GM23338 (cell line): ENCODE results near the gene ROR1.

Source experiments
- CREB1 ChIP-seq: fragments of 250-450 bp; sonication (Bioruptor Pico); IDR thresholded peaks from 2 replicates; pipeline ENCODE4 v1.5.0; 2020; ENCODE audit warnings: low read depth, mild to moderate bottlenecking, moderate library complexity
- EZH2 ChIP-seq: fragments of 200-600 bp; sonication (generic); IDR thresholded peaks from one replicate; pipeline ENCODE4 v1.8.0; 2017; ENCODE audit warnings: antibody characterized with exemption, mild to moderate bottlenecking, low read depth; ENCODE audit not compliant: unreplicated experiment
- EZH2phosphoT487 ChIP-seq: fragments of 200-600 bp; sonication (generic); IDR thresholded peaks from one replicate; pipeline ENCODE4 v1.8.1; 2018; ENCODE audit warnings: antibody characterized with exemption; ENCODE audit not compliant: unreplicated experiment
- ZNF114 ChIP-seq: fragments of 250-450 bp; sonication (Bioruptor Pico); IDR thresholded peaks from 2 replicates; pipeline ENCODE4 v1.5.0; 2020; ENCODE audit warnings: mild to moderate bottlenecking, moderate library complexity
- ZNF331 ChIP-seq: fragments of 250-450 bp; sonication (Bioruptor Pico); IDR thresholded peaks from 2 replicates; pipeline ENCODE4 v1.5.0; 2020; ENCODE audit warnings: low read depth, mild to moderate bottlenecking, moderate library complexity
- TF ChIP-seq, protein P1 (sequence below): IDR thresholded peaks from one replicate; pipeline ENCODE4 v1.6.1; 2018; ENCODE audit warnings: antibody characterized with exemption; ENCODE audit not compliant: unreplicated experiment
- TF ChIP-seq, protein P2 (sequence below), 2 experiments: fragments of 200-600 bp in 1 of 2; sonication (generic) in 1 of 2; conservative IDR thresholded peaks; 2 replicates each; pipeline versions ENCODE4 v1.5.1 to v1.6.1; 2016 to 2017; ENCODE audit warnings: antibody characterized with exemption in 2 of 2, low read depth in 2 of 2, mild to moderate bottlenecking in 2 of 2, moderate library complexity in 1 of 2
- TF ChIP-seq, protein P3 (sequence below): fragments of 250-450 bp; sonication (Bioruptor Pico); IDR thresholded peaks from 2 replicates; pipeline ENCODE4 v1.5.0; 2020; ENCODE audit warnings: mild to moderate bottlenecking, moderate library complexity

DNA sequence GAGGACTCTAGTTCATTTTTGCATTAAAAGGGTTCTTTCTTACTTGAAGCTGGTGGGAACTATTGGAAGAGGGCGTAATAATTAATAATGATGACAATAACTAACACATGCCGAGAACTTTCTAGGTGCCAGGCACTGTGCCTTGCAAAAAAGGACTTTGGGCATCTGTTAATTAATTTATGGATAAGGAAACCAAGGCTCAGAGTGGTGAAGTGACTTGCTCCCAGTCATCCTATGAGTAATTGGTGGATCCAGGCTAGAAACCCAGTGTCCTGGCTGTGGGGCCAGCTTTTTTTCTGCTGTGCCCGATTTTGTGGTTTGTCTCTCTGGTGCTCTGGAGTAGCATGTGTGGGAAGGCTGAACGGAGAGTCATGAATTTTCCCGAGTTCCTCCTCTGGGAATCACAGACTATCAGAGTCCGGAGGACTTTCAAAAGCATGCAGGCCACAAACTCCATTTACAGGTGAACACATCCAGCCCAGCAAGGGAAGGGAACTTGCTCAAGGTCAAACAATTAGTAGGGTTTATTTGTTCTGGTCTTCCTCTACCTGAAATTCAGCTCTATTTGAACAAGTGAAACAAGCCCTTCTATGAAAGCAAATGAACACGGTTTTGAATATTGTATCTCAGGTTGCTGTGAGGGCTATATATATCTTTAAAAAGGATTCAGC, 23.4 kb downstream of the ROR1 start:
- TF ChIP-seq EZH2 = no peak
- TF ChIP-seq, protein P1, sequence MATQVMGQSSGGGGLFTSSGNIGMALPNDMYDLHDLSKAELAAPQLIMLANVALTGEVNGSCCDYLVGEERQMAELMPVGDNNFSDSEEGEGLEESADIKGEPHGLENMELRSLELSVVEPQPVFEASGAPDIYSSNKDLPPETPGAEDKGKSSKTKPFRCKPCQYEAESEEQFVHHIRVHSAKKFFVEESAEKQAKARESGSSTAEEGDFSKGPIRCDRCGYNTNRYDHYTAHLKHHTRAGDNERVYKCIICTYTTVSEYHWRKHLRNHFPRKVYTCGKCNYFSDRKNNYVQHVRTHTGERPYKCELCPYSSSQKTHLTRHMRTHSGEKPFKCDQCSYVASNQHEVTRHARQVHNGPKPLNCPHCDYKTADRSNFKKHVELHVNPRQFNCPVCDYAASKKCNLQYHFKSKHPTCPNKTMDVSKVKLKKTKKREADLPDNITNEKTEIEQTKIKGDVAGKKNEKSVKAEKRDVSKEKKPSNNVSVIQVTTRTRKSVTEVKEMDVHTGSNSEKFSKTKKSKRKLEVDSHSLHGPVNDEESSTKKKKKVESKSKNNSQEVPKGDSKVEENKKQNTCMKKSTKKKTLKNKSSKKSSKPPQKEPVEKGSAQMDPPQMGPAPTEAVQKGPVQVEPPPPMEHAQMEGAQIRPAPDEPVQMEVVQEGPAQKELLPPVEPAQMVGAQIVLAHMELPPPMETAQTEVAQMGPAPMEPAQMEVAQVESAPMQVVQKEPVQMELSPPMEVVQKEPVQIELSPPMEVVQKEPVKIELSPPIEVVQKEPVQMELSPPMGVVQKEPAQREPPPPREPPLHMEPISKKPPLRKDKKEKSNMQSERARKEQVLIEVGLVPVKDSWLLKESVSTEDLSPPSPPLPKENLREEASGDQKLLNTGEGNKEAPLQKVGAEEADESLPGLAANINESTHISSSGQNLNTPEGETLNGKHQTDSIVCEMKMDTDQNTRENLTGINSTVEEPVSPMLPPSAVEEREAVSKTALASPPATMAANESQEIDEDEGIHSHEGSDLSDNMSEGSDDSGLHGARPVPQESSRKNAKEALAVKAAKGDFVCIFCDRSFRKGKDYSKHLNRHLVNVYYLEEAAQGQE = no peak
- TF ChIP-seq, protein P2, sequence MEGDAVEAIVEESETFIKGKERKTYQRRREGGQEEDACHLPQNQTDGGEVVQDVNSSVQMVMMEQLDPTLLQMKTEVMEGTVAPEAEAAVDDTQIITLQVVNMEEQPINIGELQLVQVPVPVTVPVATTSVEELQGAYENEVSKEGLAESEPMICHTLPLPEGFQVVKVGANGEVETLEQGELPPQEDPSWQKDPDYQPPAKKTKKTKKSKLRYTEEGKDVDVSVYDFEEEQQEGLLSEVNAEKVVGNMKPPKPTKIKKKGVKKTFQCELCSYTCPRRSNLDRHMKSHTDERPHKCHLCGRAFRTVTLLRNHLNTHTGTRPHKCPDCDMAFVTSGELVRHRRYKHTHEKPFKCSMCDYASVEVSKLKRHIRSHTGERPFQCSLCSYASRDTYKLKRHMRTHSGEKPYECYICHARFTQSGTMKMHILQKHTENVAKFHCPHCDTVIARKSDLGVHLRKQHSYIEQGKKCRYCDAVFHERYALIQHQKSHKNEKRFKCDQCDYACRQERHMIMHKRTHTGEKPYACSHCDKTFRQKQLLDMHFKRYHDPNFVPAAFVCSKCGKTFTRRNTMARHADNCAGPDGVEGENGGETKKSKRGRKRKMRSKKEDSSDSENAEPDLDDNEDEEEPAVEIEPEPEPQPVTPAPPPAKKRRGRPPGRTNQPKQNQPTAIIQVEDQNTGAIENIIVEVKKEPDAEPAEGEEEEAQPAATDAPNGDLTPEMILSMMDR (conservative IDR thresholded peaks at IDR 0.05; ENCODE audit: low read depth in 2 of 2) = no peak
- TF ChIP-seq EZH2phosphoT487 = no peak
- TF ChIP-seq ZNF331 (CRISPR knock-in tag) = no peak
- no peak for TF ChIP-seq ZNF114 (CRISPR knock-in tag)
- TF ChIP-seq CREB1 = no peak
- TF ChIP-seq, protein P3, sequence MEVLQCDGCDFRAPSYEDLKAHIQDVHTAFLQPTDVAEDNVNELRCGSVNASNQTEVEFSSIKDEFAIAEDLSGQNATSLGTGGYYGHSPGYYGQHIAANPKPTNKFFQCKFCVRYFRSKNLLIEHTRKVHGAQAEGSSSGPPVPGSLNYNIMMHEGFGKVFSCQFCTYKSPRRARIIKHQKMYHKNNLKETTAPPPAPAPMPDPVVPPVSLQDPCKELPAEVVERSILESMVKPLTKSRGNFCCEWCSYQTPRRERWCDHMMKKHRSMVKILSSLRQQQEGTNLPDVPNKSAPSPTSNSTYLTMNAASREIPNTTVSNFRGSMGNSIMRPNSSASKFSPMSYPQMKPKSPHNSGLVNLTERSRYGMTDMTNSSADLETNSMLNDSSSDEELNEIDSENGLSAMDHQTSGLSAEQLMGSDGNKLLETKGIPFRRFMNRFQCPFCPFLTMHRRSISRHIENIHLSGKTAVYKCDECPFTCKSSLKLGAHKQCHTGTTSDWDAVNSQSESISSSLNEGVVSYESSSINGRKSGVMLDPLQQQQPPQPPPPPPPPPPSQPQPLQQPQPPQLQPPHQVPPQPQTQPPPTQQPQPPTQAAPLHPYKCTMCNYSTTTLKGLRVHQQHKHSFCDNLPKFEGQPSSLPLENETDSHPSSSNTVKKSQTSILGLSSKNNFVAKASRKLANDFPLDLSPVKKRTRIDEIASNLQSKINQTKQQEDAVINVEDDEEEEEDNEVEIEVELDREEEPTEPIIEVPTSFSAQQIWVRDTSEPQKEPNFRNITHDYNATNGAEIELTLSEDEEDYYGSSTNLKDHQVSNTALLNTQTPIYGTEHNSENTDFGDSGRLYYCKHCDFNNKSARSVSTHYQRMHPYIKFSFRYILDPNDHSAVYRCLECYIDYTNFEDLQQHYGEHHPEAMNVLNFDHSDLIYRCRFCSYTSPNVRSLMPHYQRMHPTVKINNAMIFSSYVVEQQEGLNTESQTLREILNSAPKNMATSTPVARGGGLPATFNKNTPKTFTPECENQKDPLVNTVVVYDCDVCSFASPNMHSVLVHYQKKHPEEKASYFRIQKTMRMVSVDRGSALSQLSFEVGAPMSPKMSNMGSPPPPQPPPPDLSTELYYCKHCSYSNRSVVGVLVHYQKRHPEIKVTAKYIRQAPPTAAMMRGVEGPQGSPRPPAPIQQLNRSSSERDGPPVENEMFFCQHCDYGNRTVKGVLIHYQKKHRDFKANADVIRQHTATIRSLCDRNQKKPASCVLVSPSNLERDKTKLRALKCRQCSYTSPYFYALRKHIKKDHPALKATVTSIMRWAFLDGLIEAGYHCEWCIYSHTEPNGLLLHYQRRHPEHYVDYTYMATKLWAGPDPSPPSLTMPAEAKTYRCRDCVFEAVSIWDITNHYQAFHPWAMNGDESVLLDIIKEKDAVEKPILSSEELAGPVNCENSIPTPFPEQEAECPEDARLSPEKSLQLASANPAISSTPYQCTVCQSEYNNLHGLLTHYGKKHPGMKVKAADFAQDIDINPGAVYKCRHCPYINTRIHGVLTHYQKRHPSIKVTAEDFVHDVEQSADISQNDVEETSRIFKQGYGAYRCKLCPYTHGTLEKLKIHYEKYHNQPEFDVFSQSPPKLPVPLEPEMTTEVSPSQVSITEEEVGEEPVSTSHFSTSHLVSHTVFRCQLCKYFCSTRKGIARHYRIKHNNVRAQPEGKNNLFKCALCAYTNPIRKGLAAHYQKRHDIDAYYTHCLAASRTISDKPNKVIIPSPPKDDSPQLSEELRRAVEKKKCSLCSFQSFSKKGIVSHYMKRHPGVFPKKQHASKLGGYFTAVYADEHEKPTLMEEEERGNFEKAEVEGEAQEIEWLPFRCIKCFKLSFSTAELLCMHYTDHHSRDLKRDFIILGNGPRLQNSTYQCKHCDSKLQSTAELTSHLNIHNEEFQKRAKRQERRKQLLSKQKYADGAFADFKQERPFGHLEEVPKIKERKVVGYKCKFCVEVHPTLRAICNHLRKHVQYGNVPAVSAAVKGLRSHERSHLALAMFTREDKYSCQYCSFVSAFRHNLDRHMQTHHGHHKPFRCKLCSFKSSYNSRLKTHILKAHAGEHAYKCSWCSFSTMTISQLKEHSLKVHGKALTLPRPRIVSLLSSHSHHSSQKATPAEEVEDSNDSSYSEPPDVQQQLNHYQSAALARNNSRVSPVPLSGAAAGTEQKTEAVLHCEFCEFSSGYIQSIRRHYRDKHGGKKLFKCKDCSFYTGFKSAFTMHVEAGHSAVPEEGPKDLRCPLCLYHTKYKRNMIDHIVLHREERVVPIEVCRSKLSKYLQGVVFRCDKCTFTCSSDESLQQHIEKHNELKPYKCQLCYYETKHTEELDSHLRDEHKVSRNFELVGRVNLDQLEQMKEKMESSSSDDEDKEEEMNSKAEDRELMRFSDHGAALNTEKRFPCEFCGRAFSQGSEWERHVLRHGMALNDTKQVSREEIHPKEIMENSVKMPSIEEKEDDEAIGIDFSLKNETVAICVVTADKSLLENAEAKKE (CRISPR knock-in tag) = no peak
